Endometrial microvascular endothelial cells (primary cell): ENCODE data around the gene ASPDH. TPM values are rescaled to one million over a fixed set of nuclear protein-coding genes. Genes with fewer than 3 reads are reported as not detected.
"Not testable (repeated sequence)": the region's sequence is repeated elsewhere in the genome, so short reads cannot be mapped to it uniquely, and the experiment has no call there.

Experiments used
- in situ Hi-C: cut with HindIII; loops from 2 replicates; pipeline ENCODE4 v1.10.0; 2017; ENCODE audit warnings: low sequenced_read_pairs, low pct_unique_long_range_greater_than_20kb; ENCODE audit errors: inconsistent ontology term
- total RNA-seq: library from RNA; depleted of rRNA; stranded (reverse); fragments of >200 nt; gene quantifications from one replicate; pipeline ENCODE4 v1.2.3, GENCODE V29; 2015; ENCODE audit errors: inconsistent ontology term

ASPDH gene
- total RNA-seq, 1 donor from 2014 or later: not detected

- in situ Hi-C loops: no loop called here
Observed at GRCh38 chr19:50549059-50549926, 35.6 kb upstream of the ASPDH start.

- in situ Hi-C loops: no loop called here
Observed at GRCh38 chr19:50548191-50549058, 34.7 kb upstream of the ASPDH start.

GRCh38 chr19:50547385-50548190 is 33.9 kb upstream of the ASPDH start:
- in situ Hi-C loops: no loop called here

GRCh38 chr19:50546527-50547221 is 33.0 kb upstream of the ASPDH start:
- in situ Hi-C loops: no loop called here

GRCh38 chr19:50542943-50543342 is 29.2 kb upstream of the ASPDH start:
- in situ Hi-C loops: no loop called here

- in situ Hi-C loops: no loop called here
Observed at GRCh38 chr19:50537769-50538230, 24.1 kb upstream of the ASPDH start.

DNA sequence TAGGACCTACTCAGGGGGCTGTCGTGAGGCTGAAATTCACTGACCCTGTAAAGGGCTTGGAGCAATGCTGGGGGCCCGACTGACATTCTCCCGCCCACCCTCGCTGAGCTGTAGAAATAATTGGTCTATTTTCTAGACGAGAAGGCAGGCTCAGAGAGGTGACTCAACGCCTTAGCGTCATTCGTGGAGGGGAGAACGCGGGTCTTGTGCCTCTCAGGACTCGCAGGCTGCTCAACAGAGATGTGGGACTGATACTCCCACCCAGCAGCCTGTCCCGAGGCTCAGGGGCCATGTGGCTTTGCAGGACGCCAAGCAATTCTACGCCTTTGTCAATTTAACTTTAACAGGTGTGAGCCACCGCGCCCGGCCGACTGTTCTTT is 23.6 kb upstream of the ASPDH start:
- in situ Hi-C loops: no loop called here

- in situ Hi-C loops: no loop called here
Observed at GRCh38 chr19:50536662-50537305, 23.1 kb upstream of the ASPDH start.

DNA sequence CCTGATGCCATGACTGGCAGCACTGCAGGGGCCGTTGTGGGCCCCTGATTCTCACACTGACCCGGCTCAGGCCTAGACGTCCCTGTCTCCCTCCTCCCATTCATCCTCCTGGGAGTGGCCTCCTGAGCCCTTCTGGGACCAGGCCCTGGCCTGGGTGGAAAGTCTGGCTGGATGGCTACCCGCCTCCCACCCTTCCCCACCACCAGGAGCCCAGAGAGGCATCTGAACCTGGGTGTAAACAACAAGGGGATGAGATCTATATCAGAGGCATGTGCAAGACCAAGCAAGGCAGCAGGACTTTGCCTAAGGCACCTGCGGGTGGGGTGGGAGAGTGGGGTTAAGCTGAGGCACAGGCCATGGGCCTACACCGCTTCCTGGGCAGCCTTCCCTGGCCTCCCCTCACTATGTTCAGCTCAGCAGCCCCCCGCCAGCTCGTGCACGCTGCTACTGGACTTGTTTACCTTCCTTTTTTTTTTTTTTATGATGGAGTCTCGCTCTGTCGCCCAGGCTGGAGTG is 22.0 kb upstream of the ASPDH start:
- in situ Hi-C loops: no loop called here

GRCh38 chr19:50534478-50534877 is 20.8 kb upstream of the ASPDH start:
- in situ Hi-C loops: no loop called here

DNA sequence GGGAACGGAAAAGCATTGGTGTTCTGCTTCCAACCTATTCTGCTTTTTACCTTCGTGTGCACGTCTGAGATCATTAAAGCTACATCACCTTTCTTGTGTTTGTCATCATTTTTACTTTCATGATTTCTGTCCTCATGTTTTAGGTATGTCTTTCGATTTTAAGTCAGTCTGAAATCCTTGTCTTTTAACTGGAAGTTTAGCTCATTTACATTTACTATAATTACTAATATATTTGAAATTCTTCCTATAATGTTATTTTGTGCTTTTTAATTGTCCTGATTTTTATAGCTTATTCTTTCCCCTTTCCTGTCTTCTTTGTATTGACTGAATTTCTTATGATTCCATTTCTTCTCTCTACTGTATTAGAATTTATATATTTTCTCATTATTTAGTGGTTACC is 19.2 kb upstream of the ASPDH start:
- in situ Hi-C loops: no loop called here

- in situ Hi-C loops: no loop called here
Observed at GRCh38 chr19:50531171-50531612, 17.5 kb upstream of the ASPDH start.

GRCh38 chr19:50528052-50528451 is 14.3 kb upstream of the ASPDH start:
- in situ Hi-C loops: not testable (repeated sequence)

DNA sequence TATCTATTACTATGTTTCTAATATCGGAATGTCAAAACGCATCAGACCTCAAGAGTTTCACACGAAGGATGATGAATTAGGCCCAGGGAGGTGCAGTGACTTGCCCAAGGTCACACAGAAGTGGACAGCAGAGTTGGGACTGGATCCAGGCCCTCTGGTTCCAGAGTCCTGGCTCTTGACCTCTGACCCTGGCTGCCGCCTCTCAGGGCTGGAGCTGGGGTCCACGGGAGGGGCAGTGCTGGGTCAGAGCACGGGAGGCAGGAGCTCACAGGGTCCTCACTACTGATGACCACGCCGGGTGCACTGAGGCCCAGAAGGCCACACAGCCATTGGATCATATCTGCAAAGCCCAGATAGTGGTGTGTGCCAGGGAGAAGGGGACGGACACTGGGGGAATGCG is 9.2 kb upstream of the ASPDH start:
- in situ Hi-C loops: no loop called here

- in situ Hi-C loops: no loop called here
Observed at GRCh38 chr19:50520822-50521465, 7.2 kb upstream of the ASPDH start.

DNA sequence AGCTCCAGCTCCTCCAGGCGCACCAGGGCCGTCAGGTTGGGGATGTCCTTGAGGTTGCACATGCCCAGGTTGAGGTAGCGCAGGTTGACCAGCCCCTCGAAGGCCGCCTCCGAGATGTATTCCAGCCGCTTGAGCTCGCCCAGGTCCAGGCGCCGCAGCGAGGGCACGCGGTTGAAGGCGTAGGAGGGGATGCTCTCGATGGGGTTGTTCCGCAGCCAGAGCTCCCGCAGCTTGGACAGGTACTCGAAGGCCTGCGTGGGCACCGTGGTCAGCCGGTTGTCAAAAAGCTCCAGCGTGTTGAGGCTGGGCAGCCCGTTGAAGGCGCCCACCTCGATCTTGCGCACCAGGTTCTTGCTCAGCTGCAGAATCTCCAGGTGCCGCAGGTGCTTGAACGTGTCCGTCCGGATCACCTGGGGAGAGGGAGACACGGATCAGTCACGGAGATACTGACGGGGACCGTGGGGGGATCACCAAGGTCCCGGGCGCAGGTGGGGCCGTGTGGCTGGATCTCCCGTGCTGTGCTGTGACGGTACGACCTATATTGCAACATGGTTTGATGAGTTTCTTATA is 5.4 kb upstream of the ASPDH start:
- in situ Hi-C loops: no loop called here
